VCaP (cell line): ENCODE results near the gene ELN.
"Not testable (repeated sequence)": the region's sequence is repeated elsewhere in the genome, so short reads cannot be mapped to it uniquely, and the experiment has no call there.

ENCODE experiments used
- H3K27ac ChIP-seq: fragments of 450-650 bp; 2 replicates; pipeline ENCODE4 v1.5.1; 2017
- TF ChIP-seq, protein P1 (sequence below): fragments of 450-650 bp; conservative IDR thresholded peaks from 2 replicates; pipeline ENCODE4 v1.5.1; 2017; ENCODE audit warnings: mild to moderate bottlenecking, moderate library complexity

Gene ELN

DNA sequence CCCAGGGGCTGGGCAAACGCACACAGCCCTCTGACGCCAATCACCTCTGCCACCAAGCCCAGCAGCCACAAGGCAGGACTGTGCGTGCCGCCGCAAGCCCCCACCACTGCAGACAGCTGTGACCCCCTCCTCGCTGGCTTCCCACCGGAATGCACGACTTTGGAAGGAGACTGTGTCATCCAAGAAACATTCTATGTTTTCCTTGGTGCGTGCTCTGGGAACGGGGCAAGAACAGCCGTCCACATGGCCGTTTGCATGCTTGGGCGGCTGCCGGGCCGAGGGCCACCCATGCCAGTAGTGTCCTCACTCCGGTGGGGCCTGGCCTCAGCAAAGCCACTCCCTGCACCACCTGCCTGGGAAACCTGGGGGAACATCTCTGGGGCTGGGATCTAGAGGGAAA lies 17.6 kb upstream of the ELN start:
- no peak overlapping the region for H3K27ac ChIP-seq
- TF ChIP-seq, protein P1, sequence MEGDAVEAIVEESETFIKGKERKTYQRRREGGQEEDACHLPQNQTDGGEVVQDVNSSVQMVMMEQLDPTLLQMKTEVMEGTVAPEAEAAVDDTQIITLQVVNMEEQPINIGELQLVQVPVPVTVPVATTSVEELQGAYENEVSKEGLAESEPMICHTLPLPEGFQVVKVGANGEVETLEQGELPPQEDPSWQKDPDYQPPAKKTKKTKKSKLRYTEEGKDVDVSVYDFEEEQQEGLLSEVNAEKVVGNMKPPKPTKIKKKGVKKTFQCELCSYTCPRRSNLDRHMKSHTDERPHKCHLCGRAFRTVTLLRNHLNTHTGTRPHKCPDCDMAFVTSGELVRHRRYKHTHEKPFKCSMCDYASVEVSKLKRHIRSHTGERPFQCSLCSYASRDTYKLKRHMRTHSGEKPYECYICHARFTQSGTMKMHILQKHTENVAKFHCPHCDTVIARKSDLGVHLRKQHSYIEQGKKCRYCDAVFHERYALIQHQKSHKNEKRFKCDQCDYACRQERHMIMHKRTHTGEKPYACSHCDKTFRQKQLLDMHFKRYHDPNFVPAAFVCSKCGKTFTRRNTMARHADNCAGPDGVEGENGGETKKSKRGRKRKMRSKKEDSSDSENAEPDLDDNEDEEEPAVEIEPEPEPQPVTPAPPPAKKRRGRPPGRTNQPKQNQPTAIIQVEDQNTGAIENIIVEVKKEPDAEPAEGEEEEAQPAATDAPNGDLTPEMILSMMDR = no peak

DNA sequence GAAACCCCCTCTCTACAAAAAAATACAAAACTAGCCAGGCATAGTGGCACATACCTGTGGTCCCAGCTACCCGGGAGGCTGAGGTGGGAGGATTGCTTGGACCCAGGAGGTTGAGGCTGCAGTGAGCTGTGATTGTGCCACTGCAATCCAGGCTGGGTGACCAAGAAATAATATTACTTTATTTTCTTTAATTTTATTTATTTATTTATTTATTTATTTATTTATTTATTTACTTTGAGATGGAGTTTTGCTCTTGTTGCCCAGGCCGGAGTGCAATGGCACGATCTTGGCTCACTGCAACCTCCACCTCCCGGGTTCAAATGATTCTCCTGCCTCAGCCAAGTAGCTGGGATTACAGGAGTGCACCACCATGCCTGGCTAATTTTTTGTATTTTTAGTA lies 16.6 kb upstream of the ELN start:
- not testable (repeated sequence) for H3K27ac ChIP-seq

DNA sequence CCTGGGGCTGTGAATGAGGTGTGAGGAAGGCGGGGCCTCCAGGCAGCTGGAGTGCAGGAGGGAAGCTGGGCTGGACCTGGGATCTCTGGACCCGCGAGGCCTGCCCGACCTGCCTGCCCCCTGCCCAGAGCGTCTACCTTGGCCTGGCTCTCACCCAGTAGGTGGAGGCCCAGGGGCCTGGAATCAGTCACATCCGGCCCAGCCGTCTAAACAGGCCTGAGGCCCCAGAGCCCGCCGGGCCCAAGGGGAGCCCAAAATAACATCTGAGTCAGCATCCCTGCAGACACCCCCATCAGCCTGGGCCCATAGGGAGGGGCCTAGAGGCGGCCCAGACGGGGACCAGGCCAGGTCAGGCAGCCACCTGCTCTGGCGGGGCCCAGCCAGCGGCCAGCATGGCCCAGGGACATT lies 15.1 kb upstream of the ELN start:
- H3K27ac ChIP-seq = no peak overlapping the region

DNA sequence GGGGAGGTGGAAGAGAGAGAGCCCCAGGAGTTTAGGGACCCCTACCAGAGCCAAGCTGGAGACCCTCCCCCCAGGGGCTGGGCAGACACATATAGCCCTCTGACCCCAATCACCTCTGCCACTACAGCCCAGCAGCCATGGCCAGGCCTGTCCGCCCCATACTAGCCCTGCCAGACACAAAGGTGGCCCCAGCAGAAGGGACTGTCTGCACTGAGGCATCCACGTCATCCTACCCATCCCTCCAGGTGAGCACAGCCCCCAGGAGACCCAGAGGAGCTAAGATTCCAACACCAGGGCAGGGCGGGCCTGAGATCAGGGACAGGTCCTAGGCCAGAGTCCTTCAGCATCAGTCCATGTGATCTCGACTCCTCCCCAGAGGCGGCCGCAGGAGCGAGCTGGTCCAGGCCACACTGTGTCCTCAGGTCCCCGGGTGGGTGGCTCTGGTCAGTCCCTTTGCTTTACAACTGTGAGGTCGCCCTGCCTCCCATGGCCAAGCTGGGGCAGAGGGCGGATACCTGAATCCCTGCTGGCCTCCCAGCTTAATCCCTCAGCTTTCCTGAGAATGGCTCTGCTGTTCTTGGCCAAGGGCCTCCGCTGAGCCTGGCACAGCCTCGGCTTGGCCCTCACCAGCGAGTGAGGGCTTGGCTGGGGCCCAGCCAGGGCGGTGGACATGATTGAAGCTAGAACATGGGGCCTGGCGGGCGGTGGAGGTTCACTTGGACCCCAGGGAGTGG lies 14.3 kb upstream of the ELN start:
- TF ChIP-seq, protein P1 = no peak
- no peak overlapping the region for H3K27ac ChIP-seq

More for the DNA sequence above, 15.1 kb upstream of the ELN start:
- TF ChIP-seq, protein P1 = no peak

DNA sequence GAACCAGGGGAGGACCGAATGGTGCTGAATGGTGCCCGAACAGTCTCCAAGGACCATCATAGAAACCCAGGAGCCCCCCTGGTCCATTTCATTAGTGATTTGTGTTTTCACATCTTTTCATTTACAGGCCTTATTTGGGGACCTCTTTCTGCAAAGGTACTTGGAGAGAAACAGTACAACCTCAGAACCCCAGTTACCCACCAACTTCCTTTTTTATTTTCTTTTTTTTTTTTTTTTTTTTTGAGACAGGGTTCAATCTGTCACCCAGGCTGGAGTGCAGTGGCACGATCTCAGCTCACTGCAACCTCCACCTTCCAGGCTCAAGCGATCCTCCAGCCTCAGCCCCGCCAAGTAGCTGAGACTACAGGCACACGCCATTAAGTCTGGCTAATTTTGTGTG lies 13.0 kb upstream of the ELN start:
- TF ChIP-seq, protein P1 = no peak
- no peak overlapping the region for H3K27ac ChIP-seq

DNA sequence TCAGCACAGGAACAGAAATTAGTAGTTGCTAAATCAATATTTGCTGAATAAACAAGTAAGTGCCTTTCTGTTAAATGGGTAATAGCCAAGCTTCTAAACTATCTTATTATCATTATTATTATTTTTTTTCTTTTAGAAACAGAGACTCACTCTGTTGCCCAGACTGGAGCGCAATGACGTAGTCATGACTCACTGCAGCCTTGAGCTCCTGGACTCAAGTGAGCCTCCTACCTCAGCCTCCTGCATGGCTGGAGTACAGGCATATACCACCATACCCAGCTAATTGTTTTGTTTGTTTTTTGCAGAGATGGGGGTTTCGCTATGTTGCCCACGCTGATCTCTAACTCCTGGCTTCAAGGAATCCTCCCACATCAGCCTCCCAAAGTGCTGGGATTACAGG lies 12.3 kb upstream of the ELN start:
- no peak overlapping the region for H3K27ac ChIP-seq
- TF ChIP-seq, protein P1 = no peak

DNA sequence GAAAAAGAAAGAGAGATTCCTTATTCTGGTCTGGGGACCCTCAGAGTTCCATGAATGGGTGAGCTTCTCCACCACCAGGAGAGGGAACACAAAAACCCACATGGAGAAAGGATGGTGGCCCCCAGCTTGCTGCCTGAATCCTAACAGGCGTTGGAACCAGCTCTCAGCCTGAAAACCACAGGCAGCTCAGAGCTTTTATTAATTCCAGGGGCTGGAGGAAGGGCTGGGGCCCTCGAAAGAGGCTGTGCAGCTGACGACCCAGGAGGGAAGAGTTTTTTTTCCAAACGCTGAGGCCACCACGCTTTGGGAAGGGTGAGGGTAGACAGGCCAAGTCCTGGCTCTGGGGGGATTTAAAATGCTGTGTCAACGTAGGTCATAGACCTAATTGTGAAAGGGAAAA lies 10.8 kb upstream of the ELN start:
- TF ChIP-seq, protein P1 = no peak

DNA sequence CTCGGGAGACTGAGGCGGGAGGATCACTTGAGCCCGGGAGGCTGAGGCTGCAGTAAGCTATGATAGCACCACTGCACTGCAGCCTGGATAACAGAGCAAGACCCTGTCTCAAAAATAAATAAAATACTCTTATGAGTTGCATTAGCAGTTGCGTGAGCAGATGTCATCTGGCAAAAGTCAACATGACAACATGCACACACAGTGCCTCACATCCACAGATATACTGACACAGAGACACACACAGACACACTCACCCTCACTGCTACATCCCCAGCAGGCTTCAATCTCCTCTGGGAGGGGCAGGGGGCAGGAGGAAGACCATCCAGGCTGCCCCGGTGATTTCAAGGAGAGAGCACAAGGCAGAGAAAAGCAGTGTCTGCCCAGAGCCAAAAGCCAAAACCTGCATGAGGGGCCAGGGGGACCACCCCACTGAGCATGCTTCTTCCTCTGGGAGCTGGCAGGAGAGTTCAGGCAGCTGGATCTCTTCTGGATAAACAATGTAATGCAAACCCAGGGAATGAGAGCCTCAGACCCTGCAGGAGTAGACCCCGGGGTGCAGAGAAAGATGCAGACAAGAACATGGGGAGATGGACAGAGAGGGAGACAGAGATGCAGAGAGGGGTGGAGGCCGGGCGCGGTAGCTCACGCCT lies 9.6 kb upstream of the ELN start:
- TF ChIP-seq, protein P1 = no peak
- H3K27ac ChIP-seq = no peak overlapping the region

More for the DNA sequence above, 10.8 kb upstream of the ELN start:
- no peak overlapping the region for H3K27ac ChIP-seq
